MM.1S (cell line): ENCODE results near the gene MAPKAPK3.

Source experiments
- EZH2 ChIP-seq: fragments of 300-600 bp; sonication (generic); optimal IDR thresholded peaks from 2 replicates; pipeline ENCODE3; 2017; ENCODE audit warnings: low read depth, mild to moderate bottlenecking, antibody characterized with exemption, low read length, mixed read lengths
- TF ChIP-seq, protein P1 (sequence below): fragments of 300-600 bp; sonication (generic); IDR thresholded peaks from 2 replicates; pipeline ENCODE4 v1.5.1; 2016; ENCODE audit warnings: antibody characterized with exemption, low read length, mixed read lengths

GRCh38 chr3:50612234-50612882 lies 4.6 kb upstream of the MAPKAPK3 start:
- TF ChIP-seq, protein P1, sequence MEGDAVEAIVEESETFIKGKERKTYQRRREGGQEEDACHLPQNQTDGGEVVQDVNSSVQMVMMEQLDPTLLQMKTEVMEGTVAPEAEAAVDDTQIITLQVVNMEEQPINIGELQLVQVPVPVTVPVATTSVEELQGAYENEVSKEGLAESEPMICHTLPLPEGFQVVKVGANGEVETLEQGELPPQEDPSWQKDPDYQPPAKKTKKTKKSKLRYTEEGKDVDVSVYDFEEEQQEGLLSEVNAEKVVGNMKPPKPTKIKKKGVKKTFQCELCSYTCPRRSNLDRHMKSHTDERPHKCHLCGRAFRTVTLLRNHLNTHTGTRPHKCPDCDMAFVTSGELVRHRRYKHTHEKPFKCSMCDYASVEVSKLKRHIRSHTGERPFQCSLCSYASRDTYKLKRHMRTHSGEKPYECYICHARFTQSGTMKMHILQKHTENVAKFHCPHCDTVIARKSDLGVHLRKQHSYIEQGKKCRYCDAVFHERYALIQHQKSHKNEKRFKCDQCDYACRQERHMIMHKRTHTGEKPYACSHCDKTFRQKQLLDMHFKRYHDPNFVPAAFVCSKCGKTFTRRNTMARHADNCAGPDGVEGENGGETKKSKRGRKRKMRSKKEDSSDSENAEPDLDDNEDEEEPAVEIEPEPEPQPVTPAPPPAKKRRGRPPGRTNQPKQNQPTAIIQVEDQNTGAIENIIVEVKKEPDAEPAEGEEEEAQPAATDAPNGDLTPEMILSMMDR: no peak
- TF ChIP-seq EZH2: no peak
